HUES6 (cell line): ENCODE data around the gene FANCC.
A peak's percentile ranks its signal among the peaks of the same experiment; 100 is the strongest.

ENCODE experiments used
- H3K27ac ChIP-seq: 2 replicates; pipeline ENCODE4 v1.7.0; 2013; ENCODE audit warnings: low read depth, mild to moderate bottlenecking, low read length, inconsistent platforms
- H3K27me3 ChIP-seq: 2 replicates; pipeline ENCODE4 v1.6.1; 2013; ENCODE audit warnings: low read length; ENCODE audit not compliant: control insufficient read depth, insufficient read depth
- H3K36me3 ChIP-seq: 2 replicates; pipeline ENCODE4 v1.6.1; 2013; ENCODE audit warnings: low read length; ENCODE audit not compliant: control insufficient read depth, insufficient read depth
- H3K4me1 ChIP-seq: 2 replicates; pipeline ENCODE4 v1.6.1; 2013; ENCODE audit warnings: low read length; ENCODE audit not compliant: control insufficient read depth, insufficient read depth
- H3K4me3 ChIP-seq: 2 replicates; pipeline ENCODE4 v1.5.1; 2013; ENCODE audit warnings: low read depth, low read length
- H3K9ac ChIP-seq: one replicate; pipeline ENCODE4 v1.6.1; 2013; ENCODE audit warnings: mild to moderate bottlenecking, low read length
- H3K9me3 ChIP-seq: 2 replicates; pipeline ENCODE4 v1.6.1; 2013; ENCODE audit warnings: low read depth, low read length; ENCODE audit not compliant: control insufficient read depth, insufficient read depth

The FANCC gene

DNA sequence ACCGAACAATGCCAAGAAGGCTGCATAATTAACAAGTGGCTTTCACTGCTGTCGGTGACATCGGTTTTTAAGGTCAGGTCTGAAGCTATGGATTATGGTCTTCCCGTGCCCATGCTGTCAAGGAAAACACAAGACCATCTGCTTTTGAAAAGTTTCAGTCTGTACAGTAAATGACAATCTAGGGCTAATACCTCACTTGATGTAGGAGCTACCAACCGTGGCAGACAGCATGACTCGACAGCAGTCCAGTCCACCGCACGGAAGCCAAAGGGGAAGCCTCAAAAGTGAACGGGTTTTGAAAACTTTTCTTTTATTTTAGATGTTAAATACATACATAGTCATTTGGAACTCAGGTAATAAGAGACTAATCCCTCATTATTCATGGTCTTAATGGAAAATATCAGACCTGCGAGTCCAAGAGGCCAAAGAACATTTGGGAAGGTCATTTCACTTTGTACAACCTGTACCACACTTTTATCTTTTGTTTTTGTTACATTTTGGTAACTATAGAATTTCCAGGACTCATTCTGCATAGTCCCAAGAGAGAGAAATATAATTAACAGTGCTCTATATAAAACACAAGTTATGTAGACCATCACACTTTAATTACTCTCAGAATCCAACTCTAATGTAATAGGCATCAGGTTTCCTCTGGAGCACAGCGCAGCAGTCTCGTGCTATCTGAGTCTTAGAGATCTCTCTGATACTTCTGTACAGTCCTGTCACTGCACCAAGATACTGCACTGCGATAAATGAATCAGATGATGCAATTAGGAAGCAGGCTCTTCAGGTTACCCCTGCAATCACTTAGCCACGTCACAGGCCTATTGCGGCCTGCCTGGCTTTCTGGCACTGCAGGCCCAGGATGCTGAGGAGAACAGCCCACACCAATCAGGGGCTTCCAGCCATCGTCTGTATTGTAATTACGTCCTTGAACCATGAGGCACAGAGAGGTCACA is 184.9 kb downstream of the FANCC start:
- H3K9me3 ChIP-seq, result no peaks in the 10 kb centered on the region
- H3K4me3 ChIP-seq, result no peak overlapping the region
- no peaks in the 10 kb centered on the region for H3K36me3 ChIP-seq
- H3K9ac ChIP-seq, result no peak overlapping the region
- peaks cover 50% of the 10 kb centered on the region for H3K4me1 ChIP-seq
- no peak overlapping the region for H3K27ac ChIP-seq
- H3K27me3 ChIP-seq, result no peaks in the 10 kb centered on the region

DNA sequence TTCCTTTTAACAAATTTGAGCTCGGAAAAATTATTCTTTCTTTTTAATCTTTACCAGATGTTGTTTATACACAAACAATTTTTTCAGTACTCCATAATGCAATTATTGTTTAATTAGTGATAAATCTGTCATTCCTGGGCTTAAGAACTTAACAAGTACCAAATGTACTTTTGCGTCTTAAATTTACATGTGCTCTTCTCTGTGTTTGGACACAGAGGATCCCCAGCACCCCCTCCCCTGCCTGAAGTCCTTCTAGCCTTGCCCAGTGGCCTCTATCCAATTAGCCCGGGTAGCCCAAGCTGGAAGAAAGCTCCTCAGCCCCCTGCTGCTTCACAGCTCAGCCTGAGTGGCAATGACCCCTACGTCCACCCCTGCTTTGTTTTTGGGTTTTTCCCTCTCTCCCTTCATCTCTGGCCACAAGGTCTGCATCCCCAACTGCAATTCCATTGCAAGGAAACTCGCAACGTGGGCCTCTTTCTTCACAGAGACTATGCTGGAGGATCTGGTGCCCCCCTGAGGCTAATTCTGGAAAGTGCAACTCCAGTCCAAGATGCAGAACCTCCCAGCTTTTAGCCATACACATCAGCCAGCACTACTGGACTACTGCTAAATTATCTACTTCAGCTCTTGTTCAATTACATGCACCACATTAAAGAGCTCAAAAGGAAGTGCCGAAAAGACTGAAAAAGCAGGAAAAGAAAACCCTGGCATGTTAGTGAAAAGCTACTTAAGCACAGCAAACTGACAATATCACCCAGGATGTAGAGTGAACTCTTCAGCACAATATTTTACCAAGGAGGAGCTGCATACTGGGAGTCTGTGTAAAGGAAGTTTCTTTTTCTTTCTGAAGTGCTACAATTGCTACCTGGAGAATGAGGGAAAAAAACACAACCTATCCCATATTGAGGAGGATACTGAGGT is 186.2 kb downstream of the FANCC start:
- Histone ChIP-seq H3K9ac (peak overlapping the region; percentile 28), H3K27ac (peak overlapping the region; percentile 52; the same call in 1 of the 2 replicates), H3K27me3 (no peaks in the 10 kb centered on the region), H3K9me3 (no peaks in the 10 kb centered on the region), H3K36me3 (no peaks in the 10 kb centered on the region), H3K4me3 (peak overlapping the region; percentile 45), H3K4me1 (peaks cover 50% of the 10 kb centered on the region)

GRCh38 chr9:95130484-95130883 is 187.0 kb downstream of the FANCC start:
- no peaks in the 10 kb centered on the region for H3K9me3 ChIP-seq
- H3K9ac ChIP-seq, result peak overlapping the region; percentile 22
- no peaks in the 10 kb centered on the region for H3K36me3 ChIP-seq
- H3K4me1 ChIP-seq, result peaks cover 53% of the 10 kb centered on the region
- peak overlapping the region; percentile 45; the same call in 1 of the 2 replicates for H3K4me3 ChIP-seq
- no peaks in the 10 kb centered on the region for H3K27me3 ChIP-seq
- H3K27ac ChIP-seq, result peak overlapping the region; percentile 67; the same call in 1 of the 2 replicates

DNA sequence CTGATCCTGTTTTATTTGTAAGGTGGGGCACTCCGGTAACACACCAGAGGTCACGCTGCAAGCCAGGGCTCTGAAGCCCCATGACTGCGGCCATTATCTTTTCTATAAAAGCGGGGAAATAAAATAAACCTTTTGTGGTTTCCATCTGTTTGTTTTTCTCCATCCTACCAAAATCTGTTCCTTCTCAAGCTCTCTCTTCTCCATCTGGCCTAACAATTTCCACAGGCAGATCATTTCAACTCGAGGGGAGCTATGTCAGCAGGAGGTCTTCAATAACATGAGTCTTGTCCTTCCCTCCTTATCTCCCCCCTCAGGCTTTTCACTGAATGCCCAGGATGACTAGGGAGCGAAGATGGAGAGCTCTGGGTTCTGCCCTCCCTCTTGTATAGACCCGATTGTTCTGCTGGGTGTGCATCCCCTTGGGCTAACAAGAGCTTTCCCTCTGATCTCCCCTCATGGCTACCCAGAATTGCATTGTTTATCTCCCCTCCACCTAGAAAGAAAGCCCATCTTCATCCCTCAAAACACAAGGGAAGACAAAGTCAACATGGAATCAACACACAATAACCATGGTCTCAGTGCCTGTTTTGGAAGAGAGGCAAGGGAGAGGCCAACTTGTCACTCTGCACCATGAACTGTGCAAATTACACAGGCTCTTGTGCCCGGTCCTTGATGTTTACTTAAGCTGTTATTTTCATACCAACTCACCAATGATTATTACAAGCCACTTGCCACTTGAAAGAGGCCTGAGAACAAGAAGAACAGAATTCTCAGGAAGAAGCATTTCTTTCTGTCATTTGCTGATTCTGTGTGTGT is 187.8 kb downstream of the FANCC start:
- Histone ChIP-seq H3K9ac (peak overlapping the region; percentile 40), H3K36me3 (no peaks in the 10 kb centered on the region), H3K4me3 (no peak overlapping the region), H3K27ac (peak overlapping the region; percentile 67; the same call in 1 of the 2 replicates), H3K9me3 (no peaks in the 10 kb centered on the region), H3K4me1 (peaks cover 57% of the 10 kb centered on the region), H3K27me3 (no peaks in the 10 kb centered on the region)

- Histone ChIP-seq H3K27ac (no peak overlapping the region), H3K36me3 (no peaks in the 10 kb centered on the region), H3K4me1 (peaks cover 52% of the 10 kb centered on the region), H3K9ac (no peak overlapping the region), H3K9me3 (no peaks in the 10 kb centered on the region), H3K27me3 (no peaks in the 10 kb centered on the region), H3K4me3 (no peak overlapping the region)
Measured at GRCh38 chr9:95128177-95128524, 189.4 kb downstream of the FANCC start.

DNA sequence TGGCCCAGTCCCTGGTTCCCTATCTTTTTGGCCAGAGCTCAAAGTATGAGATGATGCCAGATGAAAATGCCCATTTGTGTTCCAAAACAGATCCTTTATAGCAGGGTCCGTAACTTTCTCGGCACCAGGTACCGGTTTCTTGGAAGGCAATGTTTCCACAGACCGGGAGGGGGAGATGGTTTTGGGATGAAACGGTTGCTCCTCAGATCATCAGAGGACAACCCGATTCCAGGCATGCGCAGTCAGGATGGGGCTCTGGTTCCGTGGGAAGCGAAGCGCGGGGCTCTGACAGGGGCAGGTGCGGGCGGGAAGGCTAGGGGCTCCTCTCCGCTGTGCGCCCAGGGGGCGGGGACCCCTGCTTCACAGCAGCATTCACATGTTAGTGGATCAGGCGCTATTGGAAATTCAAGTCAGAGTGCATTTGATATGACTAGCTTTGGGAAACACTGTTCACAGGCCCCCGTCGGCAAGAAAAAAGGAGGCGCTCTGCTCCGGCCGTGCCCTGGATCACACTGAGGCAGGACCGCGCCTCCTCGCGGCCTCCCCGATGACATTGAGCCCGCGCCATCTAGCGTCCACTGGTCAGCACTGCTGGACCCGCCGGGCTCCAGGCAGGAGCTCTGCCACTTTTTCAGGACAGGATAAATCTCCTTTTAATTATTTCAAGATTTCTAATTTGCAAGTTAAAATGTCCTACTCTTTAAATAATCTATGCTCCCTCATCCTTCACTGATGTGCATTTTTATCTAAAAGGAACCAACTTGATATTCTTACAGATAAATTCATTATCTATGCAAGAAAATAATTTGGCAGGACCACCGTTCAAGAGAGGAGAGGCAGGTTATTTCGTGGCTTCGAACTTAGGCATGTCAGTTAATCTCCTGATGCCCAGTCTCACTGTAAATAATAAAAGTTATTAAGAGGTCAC is 190.0 kb downstream of the FANCC start:
- peaks cover 47% of the 10 kb centered on the region for H3K4me1 ChIP-seq
- no peak overlapping the region for H3K27ac ChIP-seq
- H3K27me3 ChIP-seq, result no peaks in the 10 kb centered on the region
- H3K9me3 ChIP-seq, result no peaks in the 10 kb centered on the region
- H3K4me3 ChIP-seq, result peak overlapping the region; percentile 54
- no peak overlapping the region for H3K9ac ChIP-seq
- H3K36me3 ChIP-seq, result no peaks in the 10 kb centered on the region

DNA sequence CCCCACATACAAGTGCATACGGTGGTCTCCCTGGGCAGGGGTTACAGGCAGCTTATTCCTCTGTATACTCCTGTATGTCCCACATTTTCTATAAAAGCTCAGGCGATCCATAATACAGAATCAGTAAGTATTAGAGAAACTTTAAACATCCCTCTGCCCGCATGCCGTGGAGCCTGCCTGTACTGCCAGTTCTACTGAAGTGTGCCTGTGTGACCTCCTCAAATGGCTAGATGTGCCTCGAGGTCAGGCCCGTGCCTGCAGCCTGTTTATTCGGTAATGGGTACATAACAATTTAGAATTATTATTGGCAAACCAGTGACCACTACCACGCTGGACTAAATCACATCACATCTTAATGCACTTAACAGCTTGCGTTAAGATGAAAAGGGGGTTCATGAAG is 190.8 kb downstream of the FANCC start:
- H3K36me3 ChIP-seq, result no peaks in the 10 kb centered on the region
- no peak overlapping the region for H3K9ac ChIP-seq

DNA sequence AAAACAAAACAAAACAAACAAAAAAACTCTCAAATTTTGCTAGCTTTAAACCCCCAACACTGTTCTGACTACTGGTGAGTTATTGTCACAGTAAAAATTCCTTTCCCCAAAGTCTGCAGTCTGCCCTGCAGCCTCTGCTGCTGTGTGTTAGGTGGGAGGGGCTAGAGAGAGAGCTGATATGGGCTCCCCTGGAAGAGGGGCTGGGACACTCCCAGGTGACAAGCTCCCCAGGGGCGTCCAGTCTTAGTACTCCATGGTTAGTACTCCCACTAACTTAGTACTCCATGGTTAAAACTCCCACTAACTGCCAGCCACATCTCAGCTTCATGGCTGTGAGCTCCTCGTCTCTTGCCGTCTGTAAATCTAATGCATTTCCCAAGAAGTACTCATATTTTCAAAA is 191.9 kb downstream of the FANCC start:
- Histone ChIP-seq H3K4me3 (no peak overlapping the region), H3K4me1 (peaks cover 30% of the 10 kb centered on the region), H3K9ac (no peak overlapping the region), H3K27me3 (no peaks in the 10 kb centered on the region), H3K27ac (no peak overlapping the region), H3K9me3 (no peaks in the 10 kb centered on the region), H3K36me3 (no peaks in the 10 kb centered on the region)

More for the DNA sequence above, 190.8 kb downstream of the FANCC start:
- Histone ChIP-seq H3K9me3 (no peaks in the 10 kb centered on the region), H3K27me3 (no peaks in the 10 kb centered on the region), H3K27ac (no peak overlapping the region), H3K4me1 (peaks cover 41% of the 10 kb centered on the region), H3K4me3 (no peak overlapping the region)

- H3K4me3 ChIP-seq, result no peak overlapping the region
- no peaks in the 10 kb centered on the region for H3K36me3 ChIP-seq
- H3K27me3 ChIP-seq, result no peaks in the 10 kb centered on the region
- H3K9ac ChIP-seq, result no peak overlapping the region
- H3K4me1 ChIP-seq, result peaks cover 22% of the 10 kb centered on the region
- no peak overlapping the region for H3K27ac ChIP-seq
- no peaks in the 10 kb centered on the region for H3K9me3 ChIP-seq
Measured at GRCh38 chr9:95124582-95125367, 192.7 kb downstream of the FANCC start.
